ENCODE data around the gene MUC5AC. TPM values are rescaled to one million over a fixed set of nuclear protein-coding genes. Genes with fewer than 3 reads are reported as not detected.

MUC5AC gene
- total RNA-seq, 1 donor from 2014 or later, result under 0.01 TPM

- Histone ChIP-seq H3K27ac (ENCODE audit: low read depth, low read length) (no peak overlapping the region), H3K9ac (ENCODE audit: low read depth in 1 of 3, low read length in 3 of 3) (no peak overlapping the region), H3K4me1 (ENCODE audit: control insufficient read depth in 3 of 3, insufficient read depth in 3 of 3, low read length in 3 of 3) (no peaks in the 10 kb centered on the region), H3K4me3 (ENCODE audit: low read length in 3 of 3) (no peak overlapping the region), H3K27me3 (ENCODE audit: control insufficient read depth in 3 of 3, insufficient read depth in 3 of 3, low read length in 3 of 3) (peaks cover 25 to 58% (median 52%) of the 10 kb centered on the region in 3 donors), H3K9me3 (ENCODE audit: control insufficient read depth in 3 of 3, low read length in 3 of 3) (peaks cover 0 to 3% (median 0%) of the 10 kb centered on the region in 3 donors), H3K36me3 (ENCODE audit: control insufficient read depth in 3 of 3, insufficient read depth in 3 of 3, low read length in 3 of 3) (no peaks in the 10 kb centered on the region)
Observed at GRCh38 chr11:1123970-1124369, 33.8 kb upstream of the MUC5AC start.

GRCh38 chr11:1125803-1126202, 31.9 kb upstream of the MUC5AC start:
- Histone ChIP-seq H3K36me3 (ENCODE audit: control insufficient read depth in 3 of 3, insufficient read depth in 3 of 3, low read length in 3 of 3) (no peaks in the 10 kb centered on the region), H3K27ac (ENCODE audit: low read depth, low read length) (no peak overlapping the region), H3K9ac (ENCODE audit: low read depth in 1 of 3, low read length in 3 of 3) (no peak overlapping the region), H3K9me3 (ENCODE audit: control insufficient read depth in 3 of 3, low read length in 3 of 3) (peaks cover 0 to 3% (median 0%) of the 10 kb centered on the region in 3 donors), H3K4me1 (ENCODE audit: control insufficient read depth in 3 of 3, insufficient read depth in 3 of 3, low read length in 3 of 3) (no peaks in the 10 kb centered on the region), H3K4me3 (ENCODE audit: low read length in 3 of 3) (no peak overlapping the region), H3K27me3 (ENCODE audit: control insufficient read depth in 3 of 3, insufficient read depth in 3 of 3, low read length in 3 of 3) (peaks cover 29 to 51% (median 44%) of the 10 kb centered on the region in 3 donors)

- no peak overlapping the region for H3K27ac ChIP-seq (ENCODE audit: low read depth, low read length)
- H3K9me3 ChIP-seq (ENCODE audit: control insufficient read depth in 3 of 3, low read length in 3 of 3), result peaks cover 0 to 3% (median 0%) of the 10 kb centered on the region in 3 donors
- H3K9ac ChIP-seq (ENCODE audit: low read depth in 1 of 3, low read length in 3 of 3), result no peak overlapping the region
- no peak overlapping the region for H3K4me3 ChIP-seq (ENCODE audit: low read length in 3 of 3)
- H3K27me3 ChIP-seq (ENCODE audit: control insufficient read depth in 3 of 3, insufficient read depth in 3 of 3, low read length in 3 of 3), result peaks cover 25 to 53% (median 46%) of the 10 kb centered on the region in 3 donors
- no peaks in the 10 kb centered on the region for H3K4me1 ChIP-seq (ENCODE audit: control insufficient read depth in 3 of 3, insufficient read depth in 3 of 3, low read length in 3 of 3)
- no peaks in the 10 kb centered on the region for H3K36me3 ChIP-seq (ENCODE audit: control insufficient read depth in 3 of 3, insufficient read depth in 3 of 3, low read length in 3 of 3)
Observed at GRCh38 chr11:1126491-1126926, 31.2 kb upstream of the MUC5AC start.

- no peak overlapping the region for H3K4me3 ChIP-seq (ENCODE audit: low read length in 3 of 3)
- H3K9me3 ChIP-seq (ENCODE audit: control insufficient read depth in 3 of 3, low read length in 3 of 3), result peaks cover 0 to 3% (median 0%) of the 10 kb centered on the region in 3 donors
- no peaks in the 10 kb centered on the region for H3K36me3 ChIP-seq (ENCODE audit: control insufficient read depth in 3 of 3, insufficient read depth in 3 of 3, low read length in 3 of 3)
- no peak overlapping the region for H3K27ac ChIP-seq (ENCODE audit: low read depth, low read length)
- no peak overlapping the region for H3K9ac ChIP-seq (ENCODE audit: low read depth in 1 of 3, low read length in 3 of 3)
- no peaks in the 10 kb centered on the region for H3K4me1 ChIP-seq (ENCODE audit: control insufficient read depth in 3 of 3, insufficient read depth in 3 of 3, low read length in 3 of 3)
- peaks cover 23 to 55% (median 40%) of the 10 kb centered on the region in 3 donors for H3K27me3 ChIP-seq (ENCODE audit: control insufficient read depth in 3 of 3, insufficient read depth in 3 of 3, low read length in 3 of 3)
Observed at GRCh38 chr11:1126935-1127663, 30.7 kb upstream of the MUC5AC start.

- Histone ChIP-seq H3K36me3 (ENCODE audit: control insufficient read depth in 3 of 3, insufficient read depth in 3 of 3, low read length in 3 of 3) (no peaks in the 10 kb centered on the region), H3K4me1 (ENCODE audit: control insufficient read depth in 3 of 3, insufficient read depth in 3 of 3, low read length in 3 of 3) (no peaks in the 10 kb centered on the region)
Observed at GRCh38 chr11:1127664-1128162, 30.0 kb upstream of the MUC5AC start.

GRCh38 chr11:1128311-1129142, 29.2 kb upstream of the MUC5AC start:
- peaks cover 18 to 47% (median 39%) of the 10 kb centered on the region in 3 donors for H3K27me3 ChIP-seq (ENCODE audit: control insufficient read depth in 3 of 3, insufficient read depth in 3 of 3, low read length in 3 of 3)

More at GRCh38 chr11:1127664-1128162, 30.0 kb upstream of the MUC5AC start:
- Histone ChIP-seq H3K27me3 (ENCODE audit: control insufficient read depth in 3 of 3, insufficient read depth in 3 of 3, low read length in 3 of 3) (peaks cover 23 to 54% (median 39%) of the 10 kb centered on the region in 3 donors), H3K4me3 (ENCODE audit: low read length in 3 of 3) (no peak overlapping the region), H3K9ac (ENCODE audit: low read depth in 1 of 3, low read length in 3 of 3) (no peak overlapping the region), H3K9me3 (ENCODE audit: control insufficient read depth in 3 of 3, low read length in 3 of 3) (peaks cover 0 to 3% (median 0%) of the 10 kb centered on the region in 3 donors), H3K27ac (ENCODE audit: low read depth, low read length) (no peak overlapping the region)

GRCh38 chr11:1129143-1129610, 28.6 kb upstream of the MUC5AC start:
- H3K9ac ChIP-seq (ENCODE audit: low read depth in 1 of 3, low read length in 3 of 3), result no peak overlapping the region
- H3K4me1 ChIP-seq (ENCODE audit: control insufficient read depth in 3 of 3, insufficient read depth in 3 of 3, low read length in 3 of 3), result no peaks in the 10 kb centered on the region
- H3K27ac ChIP-seq (ENCODE audit: low read depth, low read length), result no peak overlapping the region
- H3K9me3 ChIP-seq (ENCODE audit: control insufficient read depth in 3 of 3, low read length in 3 of 3), result peaks cover 3 to 5% (median 5%) of the 10 kb centered on the region in 3 donors
- no peaks in the 10 kb centered on the region for H3K36me3 ChIP-seq (ENCODE audit: control insufficient read depth in 3 of 3, insufficient read depth in 3 of 3, low read length in 3 of 3)
- peaks cover 14 to 41% (median 39%) of the 10 kb centered on the region in 3 donors for H3K27me3 ChIP-seq (ENCODE audit: control insufficient read depth in 3 of 3, insufficient read depth in 3 of 3, low read length in 3 of 3)
- no peak overlapping the region for H3K4me3 ChIP-seq (ENCODE audit: low read length in 3 of 3)

More at GRCh38 chr11:1128311-1129142, 29.2 kb upstream of the MUC5AC start:
- Histone ChIP-seq H3K36me3 (ENCODE audit: control insufficient read depth in 3 of 3, insufficient read depth in 3 of 3, low read length in 3 of 3) (no peaks in the 10 kb centered on the region), H3K9me3 (ENCODE audit: control insufficient read depth in 3 of 3, low read length in 3 of 3) (peaks cover under 1 to 3% (median 1%) of the 10 kb centered on the region in 3 donors), H3K4me3 (ENCODE audit: low read length in 3 of 3) (no peak overlapping the region), H3K27ac (ENCODE audit: low read depth, low read length) (no peak overlapping the region), H3K4me1 (ENCODE audit: control insufficient read depth in 3 of 3, insufficient read depth in 3 of 3, low read length in 3 of 3) (no peaks in the 10 kb centered on the region), H3K9ac (ENCODE audit: low read depth in 1 of 3, low read length in 3 of 3) (no peak overlapping the region)

- Histone ChIP-seq H3K4me3 (ENCODE audit: low read length in 3 of 3) (no peak overlapping the region), H3K9ac (ENCODE audit: low read depth in 1 of 3, low read length in 3 of 3) (no peak overlapping the region), H3K27me3 (ENCODE audit: control insufficient read depth in 3 of 3, insufficient read depth in 3 of 3, low read length in 3 of 3) (peaks cover 14 to 41% (median 39%) of the 10 kb centered on the region in 3 donors)
Observed at GRCh38 chr11:1129611-1130160, 28.1 kb upstream of the MUC5AC start.

GRCh38 chr11:1130276-1131032, 27.3 kb upstream of the MUC5AC start:
- Histone ChIP-seq H3K27me3 (ENCODE audit: control insufficient read depth in 3 of 3, insufficient read depth in 3 of 3, low read length in 3 of 3) (peaks cover 14 to 41% (median 39%) of the 10 kb centered on the region in 3 donors), H3K27ac (ENCODE audit: low read depth, low read length) (no peak overlapping the region), H3K9ac (ENCODE audit: low read depth in 1 of 3, low read length in 3 of 3) (no peak overlapping the region), H3K4me3 (ENCODE audit: low read length in 3 of 3) (no peak overlapping the region), H3K9me3 (ENCODE audit: control insufficient read depth in 3 of 3, low read length in 3 of 3) (peaks cover 3 to 11% (median 5%) of the 10 kb centered on the region in 3 donors), H3K36me3 (ENCODE audit: control insufficient read depth in 3 of 3, insufficient read depth in 3 of 3, low read length in 3 of 3) (no peaks in the 10 kb centered on the region), H3K4me1 (ENCODE audit: control insufficient read depth in 3 of 3, insufficient read depth in 3 of 3, low read length in 3 of 3) (no peaks in the 10 kb centered on the region)

More at GRCh38 chr11:1129611-1130160, 28.1 kb upstream of the MUC5AC start:
- Histone ChIP-seq H3K9me3 (ENCODE audit: control insufficient read depth in 3 of 3, low read length in 3 of 3) (peaks cover 2 to 5% (median 3%) of the 10 kb centered on the region in 3 donors), H3K4me1 (ENCODE audit: control insufficient read depth in 3 of 3, insufficient read depth in 3 of 3, low read length in 3 of 3) (no peaks in the 10 kb centered on the region), H3K36me3 (ENCODE audit: control insufficient read depth in 3 of 3, insufficient read depth in 3 of 3, low read length in 3 of 3) (no peaks in the 10 kb centered on the region), H3K27ac (ENCODE audit: low read depth, low read length) (no peak overlapping the region)

Measured in skeletal muscle tissue (tissue), 4 donors.